HL-60 (cell line): ENCODE data around the gene SMYD1.

Source experiments
- CTCF ChIP-seq: IDR thresholded peaks from one replicate; pipeline ENCODE4 v1.5.1; 2011; ENCODE audit warnings: low read length, control low read depth, inconsistent platforms; ENCODE audit not compliant: insufficient read depth
- GABPA ChIP-seq: IDR thresholded peaks from 2 replicates; pipeline ENCODE4 v1.6.1; 2012; ENCODE audit warnings: low read depth
- POLR2AphosphoS5 ChIP-seq: IDR thresholded peaks from 2 replicates; pipeline ENCODE4 v1.6.1; 2012; ENCODE audit warnings: low read depth
- SPI1 ChIP-seq: IDR thresholded peaks from 2 replicates; pipeline ENCODE4 v1.6.1; 2012; ENCODE audit warnings: low read depth, mild to moderate bottlenecking, borderline replicate concordance
- TF ChIP-seq, protein P1 (sequence below): IDR thresholded peaks from 2 replicates; pipeline ENCODE4 v1.6.1; 2012; ENCODE audit warnings: low read depth; ENCODE audit not compliant: insufficient replicate concordance

DNA sequence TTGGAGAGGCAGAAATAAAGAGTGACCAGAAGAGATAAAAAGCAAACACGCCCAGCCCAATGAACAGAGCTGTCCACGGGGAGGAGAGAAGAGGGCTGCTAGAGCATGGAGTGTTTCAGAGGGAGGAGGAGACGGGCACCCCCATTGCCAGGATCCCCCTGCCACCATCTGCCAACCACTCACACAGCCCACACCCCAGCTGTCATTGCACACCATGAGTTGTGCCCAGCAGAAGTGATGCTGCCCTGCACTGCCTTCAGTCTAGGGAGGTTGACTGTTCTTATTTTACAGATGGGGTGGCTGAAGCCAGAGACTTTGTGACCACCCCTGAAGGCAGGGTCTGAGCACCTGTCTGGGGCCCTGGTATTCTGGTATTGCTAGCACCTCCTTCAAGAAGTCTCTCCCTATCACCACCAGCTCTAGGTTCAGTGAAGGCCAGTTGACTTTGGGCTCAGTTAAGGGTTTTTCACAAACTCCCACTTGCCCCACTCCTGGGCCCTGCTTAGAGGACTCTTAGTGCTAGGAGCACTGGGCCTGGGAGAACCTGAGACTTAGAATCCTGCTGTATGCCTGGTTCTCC, 57.8 kb downstream of the SMYD1 start:
- no peak for TF ChIP-seq CTCF
- TF ChIP-seq POLR2AphosphoS5, result no peak
- TF ChIP-seq GABPA, result no peak
- TF ChIP-seq, protein P1, sequence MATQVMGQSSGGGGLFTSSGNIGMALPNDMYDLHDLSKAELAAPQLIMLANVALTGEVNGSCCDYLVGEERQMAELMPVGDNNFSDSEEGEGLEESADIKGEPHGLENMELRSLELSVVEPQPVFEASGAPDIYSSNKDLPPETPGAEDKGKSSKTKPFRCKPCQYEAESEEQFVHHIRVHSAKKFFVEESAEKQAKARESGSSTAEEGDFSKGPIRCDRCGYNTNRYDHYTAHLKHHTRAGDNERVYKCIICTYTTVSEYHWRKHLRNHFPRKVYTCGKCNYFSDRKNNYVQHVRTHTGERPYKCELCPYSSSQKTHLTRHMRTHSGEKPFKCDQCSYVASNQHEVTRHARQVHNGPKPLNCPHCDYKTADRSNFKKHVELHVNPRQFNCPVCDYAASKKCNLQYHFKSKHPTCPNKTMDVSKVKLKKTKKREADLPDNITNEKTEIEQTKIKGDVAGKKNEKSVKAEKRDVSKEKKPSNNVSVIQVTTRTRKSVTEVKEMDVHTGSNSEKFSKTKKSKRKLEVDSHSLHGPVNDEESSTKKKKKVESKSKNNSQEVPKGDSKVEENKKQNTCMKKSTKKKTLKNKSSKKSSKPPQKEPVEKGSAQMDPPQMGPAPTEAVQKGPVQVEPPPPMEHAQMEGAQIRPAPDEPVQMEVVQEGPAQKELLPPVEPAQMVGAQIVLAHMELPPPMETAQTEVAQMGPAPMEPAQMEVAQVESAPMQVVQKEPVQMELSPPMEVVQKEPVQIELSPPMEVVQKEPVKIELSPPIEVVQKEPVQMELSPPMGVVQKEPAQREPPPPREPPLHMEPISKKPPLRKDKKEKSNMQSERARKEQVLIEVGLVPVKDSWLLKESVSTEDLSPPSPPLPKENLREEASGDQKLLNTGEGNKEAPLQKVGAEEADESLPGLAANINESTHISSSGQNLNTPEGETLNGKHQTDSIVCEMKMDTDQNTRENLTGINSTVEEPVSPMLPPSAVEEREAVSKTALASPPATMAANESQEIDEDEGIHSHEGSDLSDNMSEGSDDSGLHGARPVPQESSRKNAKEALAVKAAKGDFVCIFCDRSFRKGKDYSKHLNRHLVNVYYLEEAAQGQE, result no peak
- TF ChIP-seq SPI1, result no peak
